Measurements from ENCODE around the gene SLC26A1. TPM values are rescaled to one million over a fixed set of nuclear protein-coding genes. Genes with fewer than 3 reads are reported as not detected.

Gene SLC26A1
- total RNA-seq, 1 experiment from 2014 or later, result 0.22 TPM

- no peaks in the 10 kb centered on the region for H3K9me3 ChIP-seq (ENCODE audit: control insufficient read depth in 1 of 2, insufficient read depth in 1 of 2, low read depth in 1 of 2, low read length in 2 of 2)
These were observed 10.3 kb upstream of the SLC26A1 start for GRCh38 chr4:1003271-1004070.

More at GRCh38 chr4:1003271-1004070, 10.3 kb upstream of the SLC26A1 start:
- no peak overlapping the region for H3K4me3 ChIP-seq (replicated peaks in 1 of 2; ENCODE audit: low read depth in 1 of 2, low read length in 2 of 2)
- no peak for ATAC-seq
- RAD21 ChIA-PET (ENCODE audit: low non-redundant PET in 1 of 2, low total read pairs in 2 of 2, uncharacterized antibody in 2 of 2, unreplicated experiment in 2 of 2), result no interaction called here
- no peak for DNase-seq (ENCODE audit: low read depth, low spot score)
- POLR2A ChIA-PET, result no interaction called here
- TF ChIP-seq, protein P1, sequence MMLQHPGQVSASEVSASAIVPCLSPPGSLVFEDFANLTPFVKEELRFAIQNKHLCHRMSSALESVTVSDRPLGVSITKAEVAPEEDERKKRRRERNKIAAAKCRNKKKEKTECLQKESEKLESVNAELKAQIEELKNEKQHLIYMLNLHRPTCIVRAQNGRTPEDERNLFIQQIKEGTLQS (IDR thresholded peaks at IDR 0.05), result no peak
- TF ChIP-seq SIN3A (IDR thresholded peaks at IDR 0.05; ENCODE audit: low read depth) (no peak), CTCF (IDR thresholded peaks at IDR 0.05 in 2 of 3, conservative IDR thresholded peaks at IDR 0.05 in 1 of 3; ENCODE audit: borderline replicate concordance in 1 of 3, insufficient read depth in 1 of 3, low read depth in 2 of 3, low read length in 2 of 3) (no peak), TCF7L2 (IDR thresholded peaks at IDR 0.05; ENCODE audit: borderline replicate concordance, extremely low read depth, insufficient read depth, insufficient read length) (no peak), ZNF274 (IDR thresholded peaks at IDR 0.05; ENCODE audit: low read depth, low read length) (no peak), CEBPB (IDR thresholded peaks at IDR 0.05; ENCODE audit: low read depth) (no peak), YY1 (IDR thresholded peaks at IDR 0.05; ENCODE audit: extremely low read depth, insufficient replicate concordance, low read depth, low read length) (no peak), JUND (IDR thresholded peaks at IDR 0.05) (no peak), ZBTB33 (IDR thresholded peaks at IDR 0.05; ENCODE audit: extremely low read depth, insufficient replicate concordance, low read length) (no peak), FOSL1 (IDR thresholded peaks at IDR 0.05; ENCODE audit: low read depth) (no peak), ZFX (IDR thresholded peaks at IDR 0.05) (no peak), CBX3 (IDR thresholded peaks at IDR 0.05; ENCODE audit: low read depth) (no peak)
- no peaks in the 10 kb centered on the region for H4K20me1 ChIP-seq (ENCODE audit: insufficient read depth)
- CTCF ChIA-PET, result no interaction called here
- no peak overlapping the region for H2AFZ ChIP-seq (ENCODE audit: low read depth, low read length, poor library complexity, severe bottlenecking)
- no peak overlapping the region for H3K4me2 ChIP-seq (ENCODE audit: low read length)
- BruUV-seq (replicated peaks), result no TSS peak
- no peak overlapping the region for H3K27ac ChIP-seq (ENCODE audit: low read depth, low read length)
- intact Hi-C loops (cut with micrococcal nuclease), result no loop called here
- no peaks in the 10 kb centered on the region for H3K79me2 ChIP-seq (ENCODE audit: insufficient read depth, low read length)
- H3K36me3 ChIP-seq (ENCODE audit: control insufficient read depth in 1 of 2, insufficient read depth in 2 of 2, low read length in 2 of 2), result no peaks in the 10 kb centered on the region
- no peaks in the 10 kb centered on the region for H3K27me3 ChIP-seq (ENCODE audit: insufficient read depth, low read length)
- H3K9me2 ChIP-seq (ENCODE audit: insufficient read depth), result no peaks in the 10 kb centered on the region
- H3K4me1 ChIP-seq (ENCODE audit: control insufficient read depth in 1 of 2, insufficient read depth in 2 of 2, low read length in 2 of 2), result peaks cover 0 to 10% of the 10 kb centered on the region in 2 experiments; a peak in 2 of 4 replicates
- H3K9ac ChIP-seq (ENCODE audit: low read length), result no peak overlapping the region
